Activated T-cell treated with anti-CD3 and anti-CD28 coated beads, Interleukin-2, amount 50 U/mL, for 4 hours (primary cell): ENCODE measurements around the gene INHBB. TPM values are rescaled to one million over a fixed set of nuclear protein-coding genes. Genes with fewer than 3 reads are reported as not detected.

Experiments used
- ATAC-seq, 2 donors: fragments of 200-7000 bp; cut with Tn5 transposase; one replicate each; pipeline ENCODE4 v1.10.0; 2021
- DNase-seq: peaks from one replicate; pipeline ENCODE4 v3.0.0-alpha.2; 2020
- H3K27me3 Mint-ChIP-seq: one replicate; pipeline ENCODE4 v1.8.0; 2021; ENCODE audit warnings: low read depth, mixed read lengths
- H3K36me3 Mint-ChIP-seq: one replicate; pipeline ENCODE4 v1.8.0; 2022; ENCODE audit warnings: mixed read lengths; ENCODE audit not compliant: insufficient read depth
- H3K4me1 Mint-ChIP-seq: one replicate; pipeline ENCODE4 v1.8.0; 2021; ENCODE audit warnings: low read depth, mixed read lengths
- H3K4me3 Mint-ChIP-seq: one replicate; pipeline ENCODE4 v1.8.0; 2021; ENCODE audit warnings: mild to moderate bottlenecking, moderate library complexity, mixed read lengths
- H3K9me3 Mint-ChIP-seq: one replicate; pipeline ENCODE4 v1.8.0; 2021; ENCODE audit warnings: mixed read lengths
- total RNA-seq, 3 donors: library from RNA; stranded (reverse); gene quantifications; one replicate each; pipeline ENCODE4 v1.2.1, GENCODE V29; 2021

Gene INHBB
- total RNA-seq, 3 donors from 2014 or later = 0.11 to 0.16 TPM; not detected in 1

DNA sequence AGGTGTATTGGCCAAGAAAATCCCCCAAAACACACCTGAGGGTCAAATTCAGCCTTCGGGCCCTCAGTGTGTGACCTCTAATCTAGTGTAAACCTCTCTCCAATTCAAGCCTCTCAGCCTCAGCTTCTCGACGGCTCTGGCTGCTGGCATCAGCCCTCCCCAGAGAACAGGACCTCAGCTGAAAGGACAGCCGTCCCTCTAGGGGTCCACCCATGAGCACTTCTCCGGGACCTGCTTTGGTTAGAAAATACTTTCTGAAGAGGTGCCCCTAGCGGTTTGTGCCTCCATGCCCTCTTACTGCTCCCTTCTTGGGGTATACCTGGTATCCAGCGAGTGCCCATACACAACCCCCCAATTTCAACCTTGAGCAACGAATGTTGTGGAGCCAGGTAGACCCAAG lies 48.8 kb downstream of the INHBB start:
- no peak for DNase-seq
- Mint-ChIP-seq H3K4me1 (no peaks in the 10 kb centered on the region), H3K36me3 (no peaks in the 10 kb centered on the region), H3K4me3 (no peak overlapping the region), H3K9me3 (peaks cover 3% of the 10 kb centered on the region), H3K27me3 (peaks cover 11% of the 10 kb centered on the region)
- ATAC-seq = no peak

GRCh38 chr2:120395221-120396012 lies 49.5 kb downstream of the INHBB start:
- Mint-ChIP-seq H3K27me3 (peaks cover 11% of the 10 kb centered on the region), H3K4me1 (no peaks in the 10 kb centered on the region), H3K4me3 (no peak overlapping the region), H3K9me3 (peaks cover 3% of the 10 kb centered on the region), H3K36me3 (no peaks in the 10 kb centered on the region)
- DNase-seq (no peak), ATAC-seq (no peak)

DNA sequence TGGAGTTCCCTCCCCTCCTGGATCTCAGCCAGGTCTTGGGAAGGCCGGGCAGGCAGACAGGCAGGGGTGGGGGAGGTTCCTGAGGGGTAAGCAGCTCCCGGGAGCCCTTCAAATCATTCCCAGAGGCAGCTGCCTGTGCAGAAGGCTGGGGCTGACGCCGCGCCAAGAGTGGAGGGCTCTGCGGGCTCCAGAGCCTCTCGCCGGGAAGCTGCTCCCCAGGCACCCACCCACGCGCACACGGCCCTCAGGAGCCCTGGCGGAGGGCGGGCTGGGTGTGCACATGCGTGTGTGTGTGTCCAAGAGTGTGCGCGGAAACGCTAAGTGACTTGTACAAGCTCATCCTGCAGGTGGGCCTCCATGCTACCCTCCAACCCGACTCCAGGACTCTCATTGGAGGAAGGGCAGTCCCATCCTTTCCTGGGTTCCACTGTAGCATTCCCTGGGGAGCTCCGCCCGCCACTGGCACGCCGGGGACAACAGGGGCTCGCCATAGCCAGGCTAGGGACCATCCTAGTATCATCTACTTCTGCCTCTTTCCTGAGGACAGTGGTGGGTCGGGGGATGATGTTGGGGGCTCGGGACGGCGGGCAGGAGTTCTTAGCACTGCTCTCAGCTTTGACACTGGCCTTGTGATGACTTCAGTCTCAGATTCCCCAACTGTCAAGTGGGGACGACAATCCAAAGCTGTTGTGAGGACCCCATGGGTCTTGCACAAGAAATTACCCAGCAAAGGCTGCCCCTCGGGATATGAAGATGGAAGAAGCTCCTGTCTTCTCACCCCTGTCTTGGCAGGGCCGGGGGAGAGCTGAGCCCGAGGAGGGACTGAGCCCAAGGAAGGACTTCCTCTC lies 50.3 kb downstream of the INHBB start:
- no peak overlapping the region for H3K4me3 Mint-ChIP-seq
- peaks cover 11% of the 10 kb centered on the region for H3K27me3 Mint-ChIP-seq
- no peaks in the 10 kb centered on the region for H3K36me3 Mint-ChIP-seq
- no peak for DNase-seq
- no peak for ATAC-seq
- no peaks in the 10 kb centered on the region for H3K4me1 Mint-ChIP-seq
- peaks cover 3% of the 10 kb centered on the region for H3K9me3 Mint-ChIP-seq

- no peak for ATAC-seq
- no peak overlapping the region for H3K4me3 Mint-ChIP-seq
- peaks cover 12% of the 10 kb centered on the region for H3K27me3 Mint-ChIP-seq
- H3K9me3 Mint-ChIP-seq = peaks cover 3% of the 10 kb centered on the region
- DNase-seq = no peak
- H3K36me3 Mint-ChIP-seq = no peaks in the 10 kb centered on the region
- no peaks in the 10 kb centered on the region for H3K4me1 Mint-ChIP-seq
Observed at GRCh38 chr2:120396861-120397811, 51.2 kb downstream of the INHBB start.

DNA sequence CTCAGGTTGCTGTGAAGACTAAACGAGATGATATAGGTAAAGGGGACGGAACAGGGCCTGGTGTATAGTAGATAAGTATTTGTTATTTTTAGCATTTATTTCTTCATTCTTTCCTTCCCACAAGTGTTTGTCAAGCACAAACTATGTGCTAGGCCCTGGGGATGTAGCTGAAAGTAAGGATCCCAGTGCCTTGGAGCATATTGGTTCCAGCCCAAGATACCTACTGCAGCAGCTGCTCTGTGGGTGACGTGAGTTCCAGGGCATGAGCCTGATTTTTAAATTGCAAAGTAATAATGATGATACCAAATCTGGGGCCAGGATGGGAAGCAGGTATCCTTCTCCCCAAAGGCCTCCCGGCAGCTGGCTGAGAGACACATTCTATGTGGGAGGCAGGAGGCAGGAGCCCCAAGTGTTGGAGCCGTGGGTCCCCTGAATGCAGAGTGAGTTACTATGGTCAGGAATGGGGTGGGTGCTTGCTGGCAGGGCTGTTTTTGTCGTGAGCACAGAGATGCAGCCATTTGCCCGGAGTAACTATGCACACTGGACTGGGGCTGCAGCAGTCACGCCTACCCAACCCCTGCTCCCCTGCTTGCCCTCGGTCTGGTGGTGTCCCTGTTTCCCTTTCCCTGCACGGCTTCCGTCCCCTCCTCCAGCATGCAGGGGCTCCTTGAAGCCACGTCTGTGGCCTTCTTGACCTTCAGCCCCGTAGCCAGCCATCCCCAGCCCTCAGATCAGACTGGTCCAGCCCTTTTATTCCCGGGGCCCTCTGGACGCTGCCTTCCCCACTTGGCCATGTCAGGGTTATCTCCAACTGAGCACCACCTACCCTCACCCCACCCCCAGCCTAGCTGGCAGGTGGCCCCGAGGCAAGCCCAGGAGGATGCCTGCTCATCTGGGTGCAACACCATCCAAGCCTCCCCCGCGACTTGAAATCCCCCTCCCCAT lies 52.4 kb downstream of the INHBB start:
- Mint-ChIP-seq H3K4me3 (no peak overlapping the region), H3K4me1 (no peaks in the 10 kb centered on the region), H3K36me3 (no peaks in the 10 kb centered on the region), H3K27me3 (peaks cover 14% of the 10 kb centered on the region), H3K9me3 (no peaks in the 10 kb centered on the region)
- DNase-seq (no peak), ATAC-seq (no peak)

- Mint-ChIP-seq H3K9me3 (no peaks in the 10 kb centered on the region), H3K4me3 (no peak overlapping the region), H3K36me3 (no peaks in the 10 kb centered on the region), H3K27me3 (peaks cover 14% of the 10 kb centered on the region), H3K4me1 (no peaks in the 10 kb centered on the region)
- DNase-seq = no peak
- no peak for ATAC-seq
Observed at GRCh38 chr2:120398996-120399888, 53.3 kb downstream of the INHBB start.

GRCh38 chr2:120399889-120400240 lies 53.9 kb downstream of the INHBB start:
- Mint-ChIP-seq H3K4me1 (no peaks in the 10 kb centered on the region), H3K4me3 (no peak overlapping the region), H3K9me3 (no peaks in the 10 kb centered on the region), H3K27me3 (peaks cover 10% of the 10 kb centered on the region), H3K36me3 (no peaks in the 10 kb centered on the region)
- ATAC-seq = no peak
- DNase-seq = no peak

GRCh38 chr2:120400551-120400950 lies 54.6 kb downstream of the INHBB start:
- H3K4me3 Mint-ChIP-seq = no peak overlapping the region
- no peak for ATAC-seq
- H3K36me3 Mint-ChIP-seq = no peaks in the 10 kb centered on the region
- H3K27me3 Mint-ChIP-seq = peaks cover 6% of the 10 kb centered on the region
- H3K9me3 Mint-ChIP-seq = no peaks in the 10 kb centered on the region
- no peaks in the 10 kb centered on the region for H3K4me1 Mint-ChIP-seq
- no peak for DNase-seq

Other genes starting within 250 kb of the INHBB start
- 10 to 100 TPM; 35.0 to 38.4 (median 36.3) TPM for gene TMEM185B, start 122.7 kb upstream of the INHBB start, total RNA-seq
- gene RALB, start 93.3 kb upstream of the INHBB start, total RNA-seq = 10 to 100 TPM in 2 of 3 donors, 1 to 10 TPM in 1; 9.2 to 17.5 (median 13.0) TPM